Measurements from ENCODE around the gene BRCC3.
A peak's percentile ranks its signal among the peaks of the same experiment; 100 is the strongest.

The BRCC3 gene

GRCh38 chrX:155070663-155070974, 689 bp upstream of the BRCC3 start:
- TF ChIP-seq CTCF (IDR thresholded peaks at IDR 0.05; ENCODE audit: control insufficient read depth, extremely low read depth, insufficient read depth) = no peak
- DNase-seq (ENCODE audit: low read depth) = no peak
- H3K4me3 ChIP-seq (ENCODE audit: low read depth, low read length) = peak overlapping the region; percentile 71

GRCh38 chrX:155071694-155072280, 479 bp downstream of the BRCC3 start:
- H3K4me3 ChIP-seq (ENCODE audit: low read depth, low read length) = peak overlapping the region; percentile 76
- TF ChIP-seq CTCF (IDR thresholded peaks at IDR 0.05; ENCODE audit: control insufficient read depth, extremely low read depth, insufficient read depth) = no peak
- DNase-seq (ENCODE audit: low read depth) = no peak

GRCh38 chrX:155086202-155086840, 15.0 kb downstream of the BRCC3 start:
- no peak for DNase-seq (ENCODE audit: low read depth)

GRCh38 chrX:155086961-155087735, 15.8 kb downstream of the BRCC3 start:
- DNase-seq (ENCODE audit: low read depth) = no peak
- TF ChIP-seq CTCF (IDR thresholded peaks at IDR 0.05; ENCODE audit: control insufficient read depth, extremely low read depth, insufficient read depth) = no peak

More at GRCh38 chrX:155086202-155086840, 15.0 kb downstream of the BRCC3 start:
- TF ChIP-seq CTCF (IDR thresholded peaks at IDR 0.05; ENCODE audit: control insufficient read depth, extremely low read depth, insufficient read depth) = peak; percentile 29
- no peak overlapping the region for H3K4me3 ChIP-seq (ENCODE audit: low read depth, low read length)

GRCh38 chrX:155094468-155095061, 23.3 kb downstream of the BRCC3 start:
- TF ChIP-seq CTCF (IDR thresholded peaks at IDR 0.05; ENCODE audit: control insufficient read depth, extremely low read depth, insufficient read depth) = peak; percentile 50; the same call in 1 of the 2 replicates
- H3K4me3 ChIP-seq (ENCODE audit: low read depth, low read length) = no peak overlapping the region
- DNase-seq (ENCODE audit: low read depth) = no peak

More at GRCh38 chrX:155086961-155087735, 15.8 kb downstream of the BRCC3 start:
- H3K4me3 ChIP-seq (ENCODE audit: low read depth, low read length) = no peak overlapping the region

GRCh38 chrX:155105919-155106318, 34.6 kb downstream of the BRCC3 start:
- H3K4me3 ChIP-seq (ENCODE audit: low read depth, low read length) = no peak overlapping the region
- DNase-seq (ENCODE audit: low read depth) = no peak
- TF ChIP-seq CTCF (IDR thresholded peaks at IDR 0.05; ENCODE audit: control insufficient read depth, extremely low read depth, insufficient read depth) = no peak

Data from LNCaP clone FGC (cell line).